Measurements from ENCODE around the gene UBE2H.
"Not testable (repeated sequence)": the region's sequence is repeated elsewhere in the genome, so short reads cannot be mapped to it uniquely, and the experiment has no call there.

Gene UBE2H

DNA sequence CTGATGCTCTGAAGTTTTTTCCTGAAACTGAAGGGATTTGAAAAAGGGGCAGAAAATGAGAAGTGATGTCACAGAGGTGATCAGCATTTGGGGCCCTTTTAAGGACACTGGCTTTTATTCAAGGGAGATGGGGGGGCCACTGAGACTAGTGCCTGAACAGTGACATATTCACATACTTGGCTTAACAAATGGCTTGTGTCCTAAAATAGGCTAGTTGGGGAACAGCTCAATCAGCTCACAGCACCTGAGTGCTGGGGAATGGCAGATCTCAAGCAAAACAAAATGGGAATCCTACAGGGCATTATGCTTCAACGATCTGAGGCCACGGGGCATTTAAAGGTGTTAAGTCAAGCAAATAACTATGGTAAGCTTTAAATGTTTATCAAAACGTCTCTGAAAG, 90.1 kb downstream of the UBE2H start:
- no peak for TF ChIP-seq CTCF (IDR thresholded peaks at IDR 0.05; ENCODE audit: borderline replicate concordance, control extremely low read depth, extremely low read depth, insufficient read depth, missing control alignments)
- DNase-seq (ENCODE audit: low spot score) = peak; percentile 26
- in situ Hi-C loops (cut with MboI; ENCODE audit: low sequenced_read_pairs, unreplicated experiment) = no loop called here

- DNase-seq (ENCODE audit: low spot score); in situ Hi-C loops (cut with MboI; ENCODE audit: low sequenced_read_pairs, unreplicated experiment): not testable (repeated sequence)
These were observed 92.0 kb downstream of the UBE2H start for GRCh38 chr7:129860784-129861183.

- in situ Hi-C loops (cut with MboI; ENCODE audit: low sequenced_read_pairs, unreplicated experiment) = no loop called here
- TF ChIP-seq CTCF (IDR thresholded peaks at IDR 0.05; ENCODE audit: borderline replicate concordance, control extremely low read depth, extremely low read depth, insufficient read depth, missing control alignments) = no peak
- DNase-seq (ENCODE audit: low spot score) = no peak
These were observed 93.6 kb downstream of the UBE2H start for GRCh38 chr7:129859183-129859582.

DNA sequence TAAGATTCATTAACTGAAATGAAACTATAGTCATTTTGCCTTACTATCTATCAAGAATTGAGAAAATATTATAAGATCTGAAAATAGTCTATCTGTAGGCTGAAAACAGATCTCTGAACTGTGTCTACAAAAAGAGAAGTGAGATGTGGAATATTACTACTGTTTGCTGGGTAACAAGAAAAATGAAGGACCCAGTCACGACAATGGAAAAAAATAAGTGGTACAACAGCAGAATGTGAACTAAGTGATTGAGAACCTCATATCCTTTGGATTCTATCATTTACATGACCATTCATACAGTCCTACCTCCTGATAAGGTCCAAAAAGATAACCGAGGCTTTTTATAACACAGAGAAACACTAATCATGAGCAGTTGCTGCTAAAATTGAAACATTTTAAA, 94.3 kb downstream of the UBE2H start:
- no peak for TF ChIP-seq CTCF (IDR thresholded peaks at IDR 0.05; ENCODE audit: borderline replicate concordance, control extremely low read depth, extremely low read depth, insufficient read depth, missing control alignments)
- no peak for DNase-seq (ENCODE audit: low spot score)
- in situ Hi-C loops (cut with MboI; ENCODE audit: low sequenced_read_pairs, unreplicated experiment) = no loop called here

DNA sequence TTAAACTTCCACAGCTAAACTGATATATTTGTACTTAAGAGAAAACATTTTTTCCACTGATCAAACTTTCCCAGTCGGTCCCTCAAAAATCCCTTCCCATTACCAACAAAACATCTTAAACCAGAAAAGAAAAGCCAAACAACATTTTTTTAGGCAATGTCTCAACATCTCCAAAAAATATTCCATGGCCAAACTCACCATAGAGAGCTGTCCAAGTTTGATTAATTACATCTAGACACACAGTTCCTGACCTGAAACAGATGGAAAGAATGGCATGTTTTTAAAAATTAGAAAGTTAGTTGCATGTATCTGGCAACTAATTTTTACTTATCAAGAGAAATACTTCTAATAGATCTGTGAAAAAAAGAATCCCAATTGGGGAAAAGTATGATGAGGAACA, 95.4 kb downstream of the UBE2H start:
- in situ Hi-C loops (cut with MboI; ENCODE audit: low sequenced_read_pairs, unreplicated experiment) = no loop called here
- TF ChIP-seq CTCF (IDR thresholded peaks at IDR 0.05; ENCODE audit: borderline replicate concordance, control extremely low read depth, extremely low read depth, insufficient read depth, missing control alignments) = no peak
- no peak for DNase-seq (ENCODE audit: low spot score)

DNA sequence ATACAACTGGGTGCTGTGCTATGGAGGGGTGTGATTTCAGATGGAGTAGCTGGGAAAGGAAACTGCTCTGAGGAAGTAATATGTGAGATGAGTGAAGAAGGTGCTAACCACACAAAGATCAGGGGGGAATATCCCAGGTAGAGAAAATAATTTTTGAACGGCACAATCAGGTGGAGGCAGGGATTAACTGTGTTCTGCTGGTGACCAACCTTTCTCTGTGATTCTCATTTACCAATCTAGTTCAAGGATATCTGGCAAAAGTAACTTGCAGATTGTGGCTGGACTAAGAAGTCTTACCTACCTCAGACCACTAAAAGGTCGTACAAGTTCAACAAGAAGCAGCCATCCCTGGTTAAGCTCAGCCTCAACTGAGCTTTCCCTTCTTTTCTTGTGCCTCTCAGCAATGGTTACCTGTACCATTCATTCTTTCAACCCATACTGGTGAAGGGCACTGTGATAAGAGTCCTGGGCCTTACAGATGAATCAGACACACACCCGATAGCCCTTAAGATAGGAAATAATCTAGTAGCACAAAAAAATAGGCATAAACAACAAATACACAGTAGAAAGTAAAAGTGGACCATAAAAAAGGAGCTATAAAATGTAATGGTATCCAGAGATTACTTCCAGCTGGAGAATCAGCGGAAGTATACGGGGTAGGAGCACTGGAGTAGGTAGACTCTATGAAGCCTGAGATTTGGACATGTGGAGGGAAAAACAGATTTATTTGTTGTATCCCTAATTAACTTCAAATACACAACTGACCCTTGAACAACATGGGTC, 96.6 kb downstream of the UBE2H start:
- in situ Hi-C loops (cut with MboI; ENCODE audit: low sequenced_read_pairs, unreplicated experiment) = no loop called here
- TF ChIP-seq CTCF (IDR thresholded peaks at IDR 0.05; ENCODE audit: borderline replicate concordance, control extremely low read depth, extremely low read depth, insufficient read depth, missing control alignments) = no peak
- no peak for DNase-seq (ENCODE audit: low spot score)

- DNase-seq (ENCODE audit: low spot score) = no peak
- in situ Hi-C loops (cut with MboI; ENCODE audit: low sequenced_read_pairs, unreplicated experiment) = no loop called here
- no peak for TF ChIP-seq CTCF (IDR thresholded peaks at IDR 0.05; ENCODE audit: borderline replicate concordance, control extremely low read depth, extremely low read depth, insufficient read depth, missing control alignments)
These were observed 97.5 kb downstream of the UBE2H start for GRCh38 chr7:129855234-129855673.
